Activated CD8-positive, alpha-beta memory T cell treated with anti-CD3 and anti-CD28 coated beads for 48 hours (primary cell): ENCODE measurements around the gene CLCF1.
A peak's percentile ranks its signal among the peaks of the same experiment; 100 is the strongest.
"Not testable (repeated sequence)": the region's sequence is repeated elsewhere in the genome, so short reads cannot be mapped to it uniquely, and the experiment has no call there.

Experiments used
- DNase-seq, 3 experiments: peaks; one replicate each; pipeline ENCODE4 v3.0.0-alpha.2; 2020; ENCODE audit warnings: low read depth in 2 of 3, low spot score in 2 of 3

CLCF1 gene

GRCh38 chr11:67409261-67409666 is 35.9 kb upstream of the CLCF1 start:
- peak in 1 of 3 experiments; percentile 62 for DNase-seq

DNA sequence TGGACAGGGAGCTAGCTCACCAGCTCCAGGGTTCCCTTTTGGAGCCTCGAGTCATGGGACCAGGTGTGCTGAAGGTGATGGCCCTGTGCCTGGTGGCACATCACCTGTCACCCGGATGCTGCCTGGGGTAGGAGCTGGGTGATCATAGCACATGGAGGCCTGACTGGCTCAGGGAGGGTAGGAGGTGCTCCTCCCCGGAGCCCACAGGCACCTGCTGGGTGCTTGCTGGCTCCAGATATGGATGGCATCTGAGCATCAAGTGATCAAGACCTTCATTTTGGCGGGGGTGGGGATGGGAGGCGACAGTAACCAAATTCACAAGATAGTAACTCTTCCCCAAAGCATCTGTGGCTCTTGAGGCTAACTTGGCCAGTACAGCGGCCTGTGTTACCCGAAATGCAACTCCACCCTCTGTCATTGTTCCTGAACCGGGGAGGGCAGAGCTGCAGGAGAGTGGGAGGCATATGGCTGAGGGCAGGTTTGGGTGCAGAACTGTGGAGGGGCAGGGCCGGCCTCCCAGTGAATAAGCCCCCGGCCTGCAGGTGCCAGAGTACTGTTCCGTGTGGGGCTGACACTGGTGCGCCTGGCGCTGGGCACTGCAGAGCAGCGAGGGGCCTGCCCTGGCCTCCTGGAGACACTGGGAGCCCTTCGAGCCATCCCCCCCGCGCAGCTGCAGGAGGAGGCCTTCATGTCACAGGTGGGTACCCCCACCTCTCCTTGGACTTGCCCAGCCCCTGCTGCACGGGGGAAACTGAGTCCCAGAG is 35.2 kb upstream of the CLCF1 start:
- no peak for DNase-seq

GRCh38 chr11:67407688-67408163 is 34.3 kb upstream of the CLCF1 start:
- no peak for DNase-seq

- no peak for DNase-seq
Measured at GRCh38 chr11:67406969-67407687, 33.7 kb upstream of the CLCF1 start.

DNA sequence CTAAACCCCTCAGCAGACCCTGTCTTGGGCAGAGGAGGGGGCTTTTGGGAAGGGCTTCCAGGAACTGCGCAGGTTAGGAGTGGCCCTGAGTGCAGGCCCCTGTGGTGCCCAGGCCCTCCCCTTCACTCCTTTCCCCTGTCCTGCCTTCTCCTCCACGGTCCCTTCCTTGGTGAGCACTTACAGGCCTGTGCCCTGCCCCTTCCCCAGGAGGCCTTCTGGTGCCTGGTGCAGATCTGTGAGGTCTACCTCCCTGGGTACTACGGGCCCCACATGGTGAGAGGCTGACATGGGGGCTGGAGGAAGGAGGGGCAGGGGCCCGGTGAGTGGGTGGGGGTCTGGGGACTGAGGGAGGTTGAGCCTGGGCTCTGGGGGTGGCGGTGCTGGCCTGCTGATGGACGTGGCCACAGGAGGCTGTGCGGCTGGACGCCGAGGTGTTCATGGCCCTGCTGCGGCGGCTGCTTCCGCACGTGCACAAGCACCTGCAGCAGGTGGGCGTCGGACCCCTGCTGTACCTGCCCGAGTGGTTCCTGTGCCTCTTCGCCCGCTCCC is 33.1 kb upstream of the CLCF1 start:
- DNase-seq = no peak

DNA sequence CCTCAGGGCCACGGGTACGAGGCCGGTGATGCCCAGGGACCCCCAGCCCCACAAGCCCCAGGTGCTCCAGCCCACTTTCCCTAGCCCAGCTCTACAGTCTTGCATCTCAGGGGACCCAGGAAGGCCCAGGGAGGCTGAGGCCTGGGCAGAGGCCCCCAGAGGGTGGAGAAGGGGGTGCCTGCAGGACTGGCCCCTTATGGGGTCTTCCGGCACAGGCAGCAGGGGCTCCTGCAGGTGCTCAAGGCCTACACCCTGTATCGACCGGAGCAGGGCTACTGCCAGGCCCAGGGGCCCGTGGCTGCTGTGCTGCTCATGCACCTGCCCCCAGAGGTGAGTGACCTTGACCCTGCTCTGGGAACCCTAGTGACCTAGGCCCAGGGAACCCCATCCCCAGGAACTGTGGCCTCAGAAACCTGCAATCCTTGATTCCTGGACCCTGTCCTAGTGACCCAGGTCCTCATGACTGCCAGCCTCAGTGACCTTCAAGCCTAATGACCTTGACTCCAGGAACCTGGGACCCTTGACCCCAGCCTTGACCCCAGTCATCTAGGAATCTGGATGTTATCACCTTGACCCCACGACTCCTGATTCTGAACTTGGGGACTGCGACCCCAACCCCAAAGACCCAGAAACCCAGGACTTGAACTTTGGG is 32.4 kb upstream of the CLCF1 start:
- DNase-seq = no peak

GRCh38 chr11:67405196-67405567 is 31.8 kb upstream of the CLCF1 start:
- no peak for DNase-seq

GRCh38 chr11:67404515-67405195 is 31.3 kb upstream of the CLCF1 start:
- no peak for DNase-seq

DNA sequence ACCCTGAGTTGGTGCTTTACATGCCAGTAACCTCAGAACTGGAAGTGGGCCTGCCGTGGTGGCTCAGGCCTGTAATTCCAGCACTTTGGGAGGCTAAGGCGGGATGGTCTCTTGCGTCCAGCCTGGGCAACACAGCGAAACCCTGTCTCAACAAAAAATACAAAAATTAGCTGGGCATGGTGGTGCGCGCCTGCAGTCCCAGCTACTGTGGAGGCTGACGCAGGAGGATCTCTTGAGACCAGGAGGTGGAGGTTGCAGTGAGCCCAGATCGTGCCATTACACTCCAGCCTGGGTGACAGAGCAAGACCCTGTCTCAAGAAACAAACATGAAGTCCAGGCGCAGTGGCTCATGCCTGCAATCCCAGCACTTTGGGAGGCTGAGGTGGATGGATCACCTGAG is 29.7 kb upstream of the CLCF1 start:
- DNase-seq = not testable (repeated sequence)

GRCh38 chr11:67402192-67402839 is 28.9 kb upstream of the CLCF1 start:
- not testable (repeated sequence) for DNase-seq

DNA sequence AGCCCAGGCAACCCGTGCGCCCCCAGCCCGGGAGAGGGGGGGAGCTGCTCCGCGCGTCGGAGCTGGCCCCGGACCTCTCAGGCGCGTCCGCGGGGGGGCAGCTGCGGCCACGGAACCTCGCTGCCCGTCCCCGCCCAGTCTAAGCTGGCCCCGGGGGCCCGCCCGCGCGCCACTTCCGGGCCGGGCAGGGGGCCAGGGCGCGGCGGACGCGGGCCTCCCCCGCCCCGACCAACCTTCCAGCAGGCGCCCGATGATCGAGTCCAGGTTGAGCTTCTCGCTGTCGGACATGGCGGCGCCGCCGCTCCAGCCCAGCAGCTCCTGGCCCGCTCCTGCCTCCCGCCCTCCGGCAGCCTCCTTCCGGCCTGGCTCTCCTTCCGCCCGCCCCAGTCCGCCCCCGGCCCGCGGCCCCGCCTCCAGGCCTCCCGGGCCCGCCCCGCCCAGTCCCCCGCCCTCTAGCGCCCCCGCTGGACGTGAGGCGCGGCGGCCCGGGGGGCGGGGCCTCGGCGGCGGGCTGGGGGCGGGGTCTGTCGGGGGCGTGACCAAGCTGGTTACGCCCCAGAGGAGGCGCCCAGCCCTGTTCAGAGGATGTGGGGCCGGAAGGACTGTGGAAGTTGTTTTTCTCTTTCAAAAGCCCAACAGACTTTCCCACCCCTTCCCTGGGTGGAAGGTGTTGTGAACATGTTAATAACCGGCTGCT is 28.2 kb upstream of the CLCF1 start, which contains the start of gene PPP1CA:
PPP1CA (minus strand) TSS at position 364 of the 697 bp plus-strand sequence; CDS start at position 288, 76 bp downstream.
- DNase-seq = peak; percentile 88 to 92 (median 90)

- DNase-seq = no peak
Measured at GRCh38 chr11:67400942-67401494, 27.6 kb upstream of the CLCF1 start.

GRCh38 chr11:67400251-67400941 is 27.0 kb upstream of the CLCF1 start:
- no peak for DNase-seq

DNA sequence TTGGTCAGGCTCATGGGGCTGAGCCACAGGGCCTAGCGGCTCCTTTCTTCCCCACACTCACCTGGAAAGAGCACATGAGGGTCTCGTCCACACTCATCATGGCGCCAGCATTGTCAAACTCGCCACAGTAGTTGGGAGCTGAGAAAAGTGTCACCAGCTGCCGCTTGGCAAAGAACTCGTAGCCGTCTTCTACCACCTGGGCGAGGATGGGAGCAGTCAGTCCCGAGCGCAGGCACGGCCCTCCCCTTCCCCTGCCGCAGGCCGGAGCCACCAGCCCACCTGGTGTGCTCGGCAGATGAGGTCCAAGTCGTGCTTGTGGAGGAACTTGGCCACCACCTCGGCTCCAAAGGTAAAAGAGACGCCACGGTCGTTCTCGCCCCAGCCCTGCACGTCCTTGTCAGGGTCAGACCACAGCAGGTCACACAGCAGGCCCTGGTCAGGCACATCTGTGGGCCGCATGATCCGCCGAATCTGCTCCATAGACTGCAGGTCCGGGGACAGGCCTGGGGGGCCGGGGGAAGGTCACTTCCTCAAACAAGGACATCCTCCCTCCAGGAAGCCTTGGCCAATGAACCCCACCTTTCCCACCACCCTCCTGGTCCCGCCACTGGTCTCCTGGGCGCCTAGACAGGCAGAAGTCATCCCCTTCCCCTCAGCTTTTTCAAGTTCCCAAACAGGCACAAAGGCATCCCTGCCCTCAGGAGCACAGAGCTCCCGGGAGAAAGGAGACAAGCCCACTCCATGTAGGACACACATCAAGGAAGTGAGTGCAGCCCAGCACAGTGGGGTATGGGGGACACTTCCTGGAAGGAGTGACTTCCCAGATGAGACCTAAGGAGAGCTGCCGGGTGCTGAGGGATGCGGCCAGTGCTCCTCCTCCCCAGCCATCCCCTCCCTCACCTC is 25.5 kb upstream of the CLCF1 start:
- DNase-seq = no peak

GRCh38 chr11:67397986-67398660 is 24.7 kb upstream of the CLCF1 start:
- DNase-seq = no peak

- no peak for DNase-seq
Measured at GRCh38 chr11:67397536-67397935, 24.1 kb upstream of the CLCF1 start.
